Smooth muscle cell of the pulmonary artery (primary cell): ENCODE results near the gene ALPK3. TPM values are rescaled to one million over a fixed set of nuclear protein-coding genes. Genes with fewer than 3 reads are reported as not detected.

ENCODE experiments used
- total RNA-seq: library from RNA; depleted of rRNA; stranded (reverse); fragments of >200 nt; gene quantifications from 2 replicates; pipeline ENCODE4 v1.2.3, GENCODE V29; 2014

Gene ALPK3
- total RNA-seq = 4.3 and 26.4 TPM in 2 replicates

DNA sequence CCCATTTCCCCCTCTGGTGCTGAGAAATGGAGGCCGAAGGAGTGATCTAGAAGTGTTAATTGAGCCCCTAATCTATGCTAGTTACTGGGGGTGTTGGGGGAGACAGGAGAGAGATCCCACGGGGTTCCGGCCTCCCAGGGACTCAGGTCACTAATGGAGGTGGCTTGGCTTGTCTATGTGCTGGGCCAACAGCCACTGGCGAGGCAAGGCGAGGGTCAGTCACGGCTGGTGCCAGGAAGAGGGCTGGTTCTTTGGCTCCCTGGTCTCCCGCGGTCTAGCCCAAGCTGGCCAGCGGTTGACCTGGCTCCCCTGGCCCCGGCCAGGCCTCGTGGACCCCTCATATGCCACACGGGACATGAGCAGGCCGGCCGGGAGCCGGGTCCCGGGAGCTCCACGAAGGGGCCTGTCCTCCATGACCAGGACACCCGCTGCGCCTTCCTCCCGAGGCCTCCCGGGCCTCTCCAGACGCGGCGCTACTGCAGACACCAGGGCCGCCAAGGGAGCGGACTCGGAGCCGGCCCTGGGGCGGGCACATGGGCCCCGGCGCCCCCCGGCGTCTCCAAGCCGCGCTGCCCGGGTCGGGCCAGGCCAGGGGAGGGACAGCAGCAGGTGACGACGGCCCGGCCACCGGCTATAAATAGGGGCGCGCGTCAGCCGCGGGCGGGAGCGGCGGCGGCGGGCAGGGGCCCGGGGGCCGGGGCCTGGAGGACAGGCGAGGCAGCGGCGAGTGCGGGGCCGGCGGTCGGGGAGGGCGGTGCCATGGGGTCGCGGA lies at the start of gene ALPK3:
Gene ALPK3, plus strand, starts transcription at position 663 of the 772 bp plus-strand sequence. Its CDS starts 97 bp downstream, at position 760.

GRCh38 chr15:84883916-84884781 lies 67.0 kb downstream of the ALPK3 start, which contains the start of gene SLC28A1:
Gene SLC28A1 (plus strand): TSS chr15:84884662. CDS start chr15:84887761, 3,099 bp downstream.

Other genes starting within 250 kb of the ALPK3 start
- gene ZSCAN2, start 216.3 kb upstream of the ALPK3 start, total RNA-seq = 6.5 and 8.4 TPM in 2 replicates
- 28.5 and 32.3 TPM in 2 replicates for gene WDR73, start 163.1 kb upstream of the ALPK3 start, total RNA-seq
- 4.9 and 7.1 TPM in 2 replicates for gene NMB, start 159.2 kb upstream of the ALPK3 start, total RNA-seq
- 158 and 200 TPM in 2 replicates for gene SEC11A, start 101.2 kb upstream of the ALPK3 start, total RNA-seq
- 8.6 and 10.6 TPM in 2 replicates for gene ZNF592, start 68.8 kb upstream of the ALPK3 start, total RNA-seq
- 0.10 TPM in 1 of 2 replicates, not detected in the other for gene SLC28A1, start 67.3 kb downstream of the ALPK3 start, total RNA-seq
- gene PDE8A, start 164.5 kb downstream of the ALPK3 start, total RNA-seq = 30.5 and 33.7 TPM in 2 replicates